ENCODE measurements around the gene SNX7. TPM values are rescaled to one million over a fixed set of nuclear protein-coding genes. Genes with fewer than 3 reads are reported as not detected.

The SNX7 gene
- total RNA-seq, 4 donors from 2014 or later, result 6.7 to 78.7 (median 25.8) TPM

GRCh38 chr1:98702976-98703375, 41.5 kb downstream of the SNX7 start:
- no peak for DNase-seq
- TF ChIP-seq CTCF (IDR thresholded peaks at IDR 0.05), result no peak
- TF ChIP-seq POLR2A (IDR thresholded peaks at IDR 0.05), result no peak
- Histone ChIP-seq H3K9me3 (no peaks in the 10 kb centered on the region), H3K36me3 (no peaks in the 10 kb centered on the region), H3K27me3 (no peaks in the 10 kb centered on the region), H3K4me1 (no peaks in the 10 kb centered on the region), H3K4me3 (no peak overlapping the region), H3K27ac (no peak overlapping the region)
- intact Hi-C loops (cut with DNase I; ENCODE audit: low total_unique reads), result no loop called here

- no peaks in the 10 kb centered on the region for H3K27me3 ChIP-seq
- no peaks in the 10 kb centered on the region for H3K36me3 ChIP-seq
- TF ChIP-seq POLR2A (IDR thresholded peaks at IDR 0.05) (no peak), CTCF (IDR thresholded peaks at IDR 0.05) (no peak)
- DNase-seq, result no peak
- no peaks in the 10 kb centered on the region for H3K4me1 ChIP-seq
- no peak overlapping the region for H3K4me3 ChIP-seq
- intact Hi-C loops (cut with DNase I; ENCODE audit: low total_unique reads), result no loop called here
- no peak overlapping the region for H3K27ac ChIP-seq
- no peaks in the 10 kb centered on the region for H3K9me3 ChIP-seq
These were observed 43.0 kb downstream of the SNX7 start for GRCh38 chr1:98704474-98704873.

- no peaks in the 10 kb centered on the region for H3K9me3 ChIP-seq
- H3K27ac ChIP-seq, result no peak overlapping the region
- intact Hi-C loops (cut with DNase I; ENCODE audit: low total_unique reads), result no loop called here
- H3K4me3 ChIP-seq, result no peak overlapping the region
- no peak for TF ChIP-seq POLR2A (IDR thresholded peaks at IDR 0.05)
- TF ChIP-seq CTCF (IDR thresholded peaks at IDR 0.05), result no peak
- DNase-seq, result no peak
- no peaks in the 10 kb centered on the region for H3K36me3 ChIP-seq
- H3K4me1 ChIP-seq, result no peaks in the 10 kb centered on the region
- H3K27me3 ChIP-seq, result no peaks in the 10 kb centered on the region
These were observed 43.5 kb downstream of the SNX7 start for GRCh38 chr1:98704971-98705370.

GRCh38 chr1:98705591-98705990, 44.1 kb downstream of the SNX7 start:
- Histone ChIP-seq H3K36me3 (no peaks in the 10 kb centered on the region), H3K27ac (no peak overlapping the region), H3K9me3 (no peaks in the 10 kb centered on the region), H3K4me1 (no peaks in the 10 kb centered on the region), H3K27me3 (no peaks in the 10 kb centered on the region), H3K4me3 (no peak overlapping the region)
- DNase-seq, result no peak
- no peak for TF ChIP-seq CTCF (IDR thresholded peaks at IDR 0.05)
- TF ChIP-seq POLR2A (IDR thresholded peaks at IDR 0.05), result no peak
- intact Hi-C loops (cut with DNase I; ENCODE audit: low total_unique reads), result no loop called here

GRCh38 chr1:98706173-98706843, 44.8 kb downstream of the SNX7 start:
- DNase-seq, result no peak
- Histone ChIP-seq H3K36me3 (no peaks in the 10 kb centered on the region), H3K4me1 (no peaks in the 10 kb centered on the region), H3K27me3 (no peaks in the 10 kb centered on the region), H3K27ac (no peak overlapping the region), H3K4me3 (no peak overlapping the region), H3K9me3 (no peaks in the 10 kb centered on the region)
- TF ChIP-seq POLR2A (IDR thresholded peaks at IDR 0.05), result no peak
- no peak for TF ChIP-seq CTCF (IDR thresholded peaks at IDR 0.05)
- intact Hi-C loops (cut with DNase I; ENCODE audit: low total_unique reads), result no loop called here

All from uterus (tissue), 4 donors.